GM18505 (cell line): ENCODE measurements around the gene KCNN3.

ENCODE experiments used
- ATAC-seq: cut with Tn5 transposase; IDR thresholded peaks from one replicate; pipeline ENCODE4 v1.9.1; 2021; ENCODE audit not compliant: unreplicated experiment
- POLR2A ChIP-seq: IDR thresholded peaks from 4 replicates; pipeline ENCODE4 v1.6.1; 2011; ENCODE audit warnings: borderline replicate concordance; ENCODE audit not compliant: insufficient read depth, insufficient read length; ENCODE audit errors: extremely low read depth

Gene KCNN3

DNA sequence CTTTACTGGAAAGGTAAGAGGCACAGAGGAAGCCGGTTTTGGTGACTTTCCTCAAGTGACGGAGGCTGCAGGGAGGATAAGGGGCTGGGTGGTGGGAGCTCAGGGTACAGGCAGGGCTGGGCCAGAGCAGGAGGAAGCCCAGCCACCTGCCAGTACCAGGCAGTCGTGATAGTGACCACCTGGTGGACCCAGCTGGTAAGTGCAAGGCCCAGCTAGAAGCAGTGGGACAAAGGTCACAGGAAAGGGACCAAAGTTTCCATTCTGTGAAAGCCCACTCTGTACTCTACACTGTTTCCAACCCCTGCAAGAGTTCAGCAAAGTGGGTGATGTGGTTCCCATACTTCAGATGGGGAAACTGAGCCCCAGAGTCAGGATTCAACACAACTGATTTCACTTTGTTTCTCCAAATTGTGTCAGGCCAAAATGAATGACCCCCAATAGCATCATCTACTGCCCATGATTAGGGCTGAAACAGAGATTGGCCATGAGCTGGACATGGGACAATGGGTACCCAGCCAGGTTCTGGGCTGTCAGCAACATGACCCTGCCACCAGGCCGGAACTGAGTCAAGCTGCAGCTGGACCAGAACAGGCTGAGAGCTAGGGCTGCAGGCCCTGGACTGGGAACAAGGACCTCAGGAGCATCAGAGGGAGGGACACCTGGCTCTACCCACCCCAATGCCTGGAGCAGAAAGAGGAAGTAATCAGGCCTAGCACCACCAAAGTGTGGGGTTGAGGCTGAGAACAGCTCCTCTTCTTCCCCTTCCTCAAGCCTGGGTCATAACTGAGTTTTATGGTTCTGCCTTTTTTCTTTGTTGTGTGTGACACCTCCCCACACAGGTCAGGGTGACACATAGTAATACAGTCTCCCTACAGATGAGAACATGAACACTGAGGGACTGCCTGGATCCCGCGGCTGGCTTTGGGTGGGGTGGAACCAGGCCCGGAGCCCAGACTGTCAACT, 50.2 kb downstream of the KCNN3 start:
- ATAC-seq: no peak
- TF ChIP-seq POLR2A: no peak

DNA sequence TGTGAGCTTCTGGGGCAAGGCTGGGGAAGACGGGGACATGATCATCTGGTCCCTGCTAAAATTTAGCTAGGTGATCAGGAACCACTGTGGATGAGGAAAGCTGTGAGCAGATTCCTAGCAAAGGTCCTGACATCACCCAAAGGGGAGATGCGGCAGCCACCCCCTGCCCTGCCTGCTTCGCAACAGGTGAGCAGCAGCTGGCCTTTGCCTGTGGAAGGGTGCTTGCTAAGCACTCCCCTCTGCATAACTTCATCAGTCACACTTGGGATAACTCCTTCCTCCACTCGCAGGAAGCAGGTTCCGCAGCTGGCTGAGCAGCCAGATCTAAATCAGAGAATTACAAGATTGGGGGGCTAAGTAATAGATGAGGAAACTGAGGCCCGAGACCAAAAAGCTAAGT, 51.2 kb downstream of the KCNN3 start:
- TF ChIP-seq POLR2A: no peak
- ATAC-seq: no peak

DNA sequence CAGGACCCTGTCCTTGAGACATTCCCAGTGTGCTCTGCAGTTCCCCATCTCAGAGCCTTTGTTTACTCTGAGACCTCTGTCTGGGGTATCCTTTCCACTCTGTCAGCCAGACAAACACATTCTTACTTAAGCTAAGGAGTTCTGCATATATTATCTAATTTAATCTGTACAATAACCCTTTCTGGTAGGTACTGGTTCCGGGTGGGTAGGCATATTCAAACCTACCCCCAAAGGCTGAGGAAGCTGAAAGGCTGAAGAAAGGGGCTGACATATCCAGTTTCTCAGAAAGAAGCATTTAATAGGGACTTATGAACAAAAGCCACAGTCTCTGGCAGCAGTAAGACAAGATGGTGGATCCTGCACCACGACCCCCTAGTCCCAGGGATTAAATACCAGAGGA, 53.1 kb downstream of the KCNN3 start:
- no peak for ATAC-seq
- no peak for TF ChIP-seq POLR2A

- no peak for ATAC-seq
- no peak for TF ChIP-seq POLR2A
These were observed 53.7 kb downstream of the KCNN3 start for GRCh38 chr1:154816369-154816768.

DNA sequence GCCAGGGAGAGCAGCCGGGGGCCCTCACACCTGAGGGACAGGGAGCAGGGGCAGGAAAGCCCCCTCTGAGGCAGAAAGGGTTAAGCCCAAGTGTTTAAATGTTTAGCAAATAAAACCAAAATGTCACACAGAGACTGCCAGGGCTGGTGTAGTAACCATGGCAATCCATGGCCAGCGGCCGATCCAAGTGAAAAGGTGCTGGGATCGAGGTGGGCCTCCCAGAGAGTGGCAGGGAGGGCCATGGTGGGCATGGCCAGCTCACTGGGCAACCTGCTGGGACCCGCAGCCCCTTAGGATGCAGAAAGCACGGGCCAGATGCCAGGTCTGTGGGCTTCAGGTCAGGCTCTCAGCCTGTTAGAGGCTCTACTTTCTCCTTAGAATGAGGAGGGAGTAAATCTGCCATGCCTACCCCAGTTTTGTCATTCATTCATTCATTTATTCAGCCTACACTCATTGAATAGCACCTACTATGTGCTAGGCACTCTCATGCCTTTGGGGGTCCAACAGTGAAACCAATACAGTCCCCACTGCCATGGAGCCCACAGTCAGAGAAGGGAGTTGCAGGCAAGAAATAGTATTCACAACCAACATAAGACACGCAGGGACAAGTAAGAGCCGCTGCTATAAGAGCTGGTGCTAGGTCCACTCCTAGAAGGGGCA, 56.1 kb downstream of the KCNN3 start:
- ATAC-seq: no peak
- TF ChIP-seq POLR2A: no peak

DNA sequence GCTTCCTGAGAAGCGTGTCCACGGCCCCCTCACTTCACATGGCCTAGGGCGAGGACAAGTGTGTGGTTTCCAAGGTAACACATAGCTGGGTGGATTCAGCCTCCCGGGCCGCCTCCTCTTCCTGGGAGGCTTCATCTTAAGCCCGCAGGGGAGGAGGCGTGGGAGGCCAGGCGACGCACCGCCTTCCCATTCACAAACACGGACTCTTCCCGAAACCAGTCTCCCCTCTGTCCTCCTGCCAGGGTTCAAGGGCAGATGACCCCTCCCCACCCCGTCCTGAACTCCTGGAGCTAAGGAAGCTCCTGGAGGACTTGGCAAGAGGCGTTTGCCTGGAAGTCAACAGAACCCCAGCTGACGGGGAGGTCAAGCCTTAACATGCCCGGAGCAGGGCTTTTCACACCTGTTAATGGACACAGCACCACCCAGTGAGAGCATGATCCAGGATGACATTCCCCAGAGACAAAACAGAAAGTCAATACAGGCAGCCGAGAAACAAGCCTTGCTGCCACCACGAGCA, 56.7 kb downstream of the KCNN3 start:
- TF ChIP-seq POLR2A: no peak
- ATAC-seq: no peak

DNA sequence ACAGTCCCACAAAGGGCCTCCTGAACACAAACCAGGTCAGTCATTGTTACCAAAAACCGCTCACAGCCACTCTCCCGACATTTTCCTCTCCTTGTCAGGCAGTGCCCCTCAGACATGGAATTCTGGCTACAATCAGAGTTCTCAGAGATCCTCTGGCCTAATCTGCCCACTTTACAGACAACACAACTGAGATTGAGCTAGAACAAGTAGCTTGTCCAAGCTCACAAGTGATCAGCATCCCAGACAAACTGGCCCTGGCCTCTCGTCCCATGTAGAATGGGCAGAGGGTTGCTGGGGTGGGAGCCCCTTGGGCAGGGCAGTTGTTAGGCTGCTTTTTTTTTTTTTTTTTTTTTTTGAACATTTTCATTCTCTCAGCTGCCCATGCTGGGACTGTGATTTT, 57.2 kb downstream of the KCNN3 start:
- no peak for TF ChIP-seq POLR2A
- no peak for ATAC-seq

DNA sequence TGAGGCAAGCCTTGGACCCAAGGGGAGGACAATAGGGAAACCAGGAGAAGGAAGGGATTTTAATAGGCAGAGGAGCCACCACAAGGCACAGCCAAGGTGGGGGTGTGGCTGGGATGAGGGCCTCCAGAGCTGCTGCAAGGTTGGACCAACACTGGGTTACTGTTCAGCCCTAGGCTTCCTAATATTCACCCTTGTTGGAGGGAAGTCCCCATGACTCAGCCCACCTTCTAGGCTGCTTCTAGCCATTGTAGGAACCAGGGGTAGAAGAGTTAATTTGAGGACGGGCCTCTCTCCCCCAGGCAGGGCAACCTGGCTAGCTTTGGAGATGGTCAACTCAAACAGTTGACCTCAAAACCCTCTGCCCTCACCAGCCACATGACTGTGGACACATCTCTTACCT, 59.5 kb downstream of the KCNN3 start:
- no peak for TF ChIP-seq POLR2A
- no peak for ATAC-seq

DNA sequence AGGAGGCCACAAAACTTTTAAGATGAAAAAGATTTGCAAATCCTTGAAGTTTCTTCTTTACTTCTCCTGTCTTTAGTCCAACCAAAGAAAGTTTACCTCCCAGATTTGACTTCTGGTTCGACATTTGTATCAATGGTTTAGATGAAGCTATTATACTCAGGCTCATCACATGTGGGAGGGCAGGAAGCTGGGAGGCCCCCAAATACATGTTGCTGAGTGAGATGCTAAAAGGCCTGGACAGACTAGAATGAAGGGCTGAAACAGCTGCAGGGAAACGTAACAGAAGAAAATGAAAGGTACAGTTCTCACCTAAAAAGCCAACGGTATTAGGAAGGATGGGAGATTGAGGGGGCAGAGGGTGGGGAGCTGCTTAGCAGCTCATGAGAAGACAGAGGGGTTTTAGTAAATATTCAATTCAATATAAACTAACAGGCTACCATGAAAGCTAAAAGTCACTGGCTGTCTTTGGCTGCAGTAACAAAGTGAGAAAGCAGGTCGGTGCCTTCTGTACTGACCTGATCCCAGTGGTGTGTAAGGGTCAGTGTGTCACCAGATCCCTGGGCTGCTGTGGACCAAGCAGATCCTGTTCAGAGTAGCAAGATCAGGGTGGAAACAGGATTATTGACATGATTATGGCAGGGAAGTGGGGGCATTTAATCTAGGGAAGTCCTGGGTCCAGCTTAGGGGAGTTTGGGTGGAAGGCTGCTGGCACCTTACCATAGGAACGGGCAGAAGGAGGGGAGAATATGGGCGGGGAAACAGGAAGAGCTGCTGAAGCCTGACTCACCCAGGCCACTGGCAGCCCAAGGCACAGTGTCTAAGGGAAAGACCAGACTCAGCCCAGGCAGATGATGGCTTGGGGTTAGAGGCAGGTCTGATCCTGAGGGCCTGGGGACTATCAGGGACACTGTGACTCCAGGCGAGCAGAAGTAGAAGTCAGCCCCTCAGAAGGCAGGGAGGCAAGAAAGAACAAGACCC, 60.4 kb downstream of the KCNN3 start:
- no peak for ATAC-seq
- no peak for TF ChIP-seq POLR2A

DNA sequence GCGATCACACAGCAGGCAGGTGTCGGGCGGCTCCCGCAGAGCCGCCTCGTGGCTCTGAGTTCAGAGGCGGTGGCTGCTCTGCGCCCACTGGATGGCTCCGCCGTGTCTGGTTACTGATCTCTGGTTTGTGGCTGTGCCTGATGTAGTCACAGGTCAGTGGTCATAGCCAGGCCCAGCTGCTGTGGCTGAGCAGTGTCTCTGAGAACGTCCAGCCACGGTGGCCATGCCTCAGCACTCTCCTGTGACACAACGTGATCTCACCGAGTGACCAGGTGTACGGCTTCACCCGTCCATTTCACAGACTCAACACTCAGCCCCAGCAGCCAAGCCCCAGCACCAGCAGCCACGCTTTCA, 61.2 kb downstream of the KCNN3 start:
- no peak for ATAC-seq

DNA sequence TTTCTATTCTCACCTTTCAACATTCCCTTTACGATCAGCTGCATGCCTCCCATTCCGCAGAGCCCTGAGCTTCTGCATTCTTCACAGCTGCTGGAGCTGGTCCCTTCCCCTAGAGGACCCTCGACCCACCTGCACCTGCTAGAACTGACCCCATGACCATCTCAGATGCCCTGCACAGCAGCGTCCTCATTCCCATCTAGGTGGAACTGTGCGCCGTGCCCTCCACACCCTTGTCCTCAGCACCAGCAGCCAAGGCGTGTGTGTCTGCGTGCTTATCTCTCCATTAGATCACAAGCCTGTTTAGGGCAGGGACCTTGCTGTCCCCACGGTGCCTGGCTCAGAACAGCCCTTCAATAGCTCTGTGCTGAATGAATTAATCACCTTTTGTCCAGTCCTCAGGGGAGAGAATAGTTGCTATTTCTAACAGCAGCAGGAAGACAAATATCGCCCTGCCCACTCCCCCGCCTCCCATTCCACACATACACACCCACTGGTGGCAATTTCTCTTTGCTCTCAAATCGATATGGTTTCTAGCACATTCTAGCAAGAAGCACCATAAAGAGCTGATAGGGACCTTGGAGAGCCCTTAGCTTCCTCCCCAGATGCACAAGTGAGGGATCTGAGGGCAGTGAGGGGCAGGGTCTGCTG, 61.7 kb downstream of the KCNN3 start:
- no peak for TF ChIP-seq POLR2A
- no peak for ATAC-seq

More for the DNA sequence above, 61.2 kb downstream of the KCNN3 start:
- no peak for TF ChIP-seq POLR2A

DNA sequence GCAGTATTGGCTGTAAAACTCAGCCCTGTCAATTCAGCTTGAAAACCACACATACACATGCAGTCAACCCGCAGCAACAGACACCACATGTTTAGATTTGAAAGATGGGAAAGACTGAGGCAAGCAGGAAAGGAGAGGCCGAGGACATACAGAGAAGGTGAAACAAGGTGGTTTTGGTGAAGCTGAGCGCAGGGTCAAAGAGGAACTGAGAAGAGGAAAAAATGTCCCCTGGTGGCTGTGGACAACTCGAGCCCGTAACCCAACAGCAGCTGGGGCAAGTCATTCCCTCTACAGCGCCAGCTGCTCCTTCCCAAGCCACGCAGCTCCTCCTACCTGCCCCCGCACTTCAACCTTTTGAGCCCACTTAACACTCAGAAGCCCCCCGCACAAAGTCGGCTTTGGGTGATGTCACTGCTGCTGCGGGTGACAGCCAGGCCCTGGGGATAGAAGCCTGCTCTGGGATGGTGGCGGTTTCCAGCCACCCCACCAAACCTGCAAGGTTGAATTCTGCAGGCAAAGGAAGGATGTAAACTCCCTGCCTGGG, 63.0 kb downstream of the KCNN3 start:
- no peak for ATAC-seq
- TF ChIP-seq POLR2A: no peak
